K562 (cell line): ENCODE results near the gene GGA2. TPM values are rescaled to one million over a fixed set of nuclear protein-coding genes. Genes with fewer than 3 reads are reported as not detected.

Source experiments
- FOXO4 ChIP-seq: fragments of 450-650 bp; formaldehyde crosslinking; IDR thresholded peaks from 2 replicates; pipeline ENCODE4 v1.4.0; 2020; ENCODE audit warnings: mild to moderate bottlenecking, moderate library complexity
- GTF2E2 ChIP-seq: fragments of 200-800 bp; sonication (Bioruptor generic); IDR thresholded peaks from 2 replicates; pipeline ENCODE4 v1.6.1; 2016; ENCODE audit warnings: missing genetic modification characterization, missing compliant biosample characterization
- MAFK ChIP-seq: IDR thresholded peaks from 2 replicates; pipeline ENCODE4 v1.6.1; 2011; ENCODE audit warnings: low read length, improper control_type of control experiment
- THRAP3 ChIP-seq: fragments of 450-650 bp; IDR thresholded peaks from 2 replicates; pipeline ENCODE4 v1.6.1; 2016; ENCODE audit warnings: mild to moderate bottlenecking, inconsistent platforms, borderline replicate concordance
- polyA plus RNA-seq, 8 experiments: library from polyadenylated mRNA; depleted of rRNA in 4 of 8; stranded (reverse) in 5 of 8; unstranded in 3 of 8; fragments of >200 nt; fragmentation: Nextera tagmentation in 2 of 8; fragmentation: Illumina TruSeq in 1 of 8; extraction: Ambion mirVana in 2 of 8; extraction: Trizol in 1 of 8; gene quantifications; 2 replicates each; pipeline versions ENCODE4 v1.2.1 to v1.2.3, GENCODE V29; 2011 to 2014; ENCODE audit warnings: inconsistent platforms in 1 of 8, missing spikeins in 1 of 8
- total RNA-seq, 7 experiments: library from RNA; depleted of rRNA in 6 of 7; stranded (reverse); fragments of >200 nt in 6 of 7; fragmentation: Illumina TruSeq in 2 of 7; extraction: Trizol in 2 of 7; gene quantifications; 2 replicates each; pipeline versions ENCODE4 v1.2.1 to v1.2.3, GENCODE V29; 2011 to 2021; ENCODE audit warnings: low replicate concordance in 1 of 7
- TF ChIP-seq, protein P1 (sequence below), 2 experiments: IDR thresholded peaks; 2 replicates each; pipeline ENCODE4 v1.6.1; 2011; ENCODE audit warnings: borderline replicate concordance in 1 of 2, control low read depth in 1 of 2, low read depth in 1 of 2, low read length in 1 of 2, mild to moderate bottlenecking in 1 of 2, mixed read lengths in 1 of 2, moderate library complexity in 1 of 2; ENCODE audit not compliant: insufficient read depth in 1 of 2, insufficient read length in 1 of 2, poor library complexity in 1 of 2, severe bottlenecking in 1 of 2; ENCODE audit errors: extremely low read depth in 1 of 2

Gene GGA2
- total and polyA plus RNA-seq, 9 of the 15 experiments (the other 6 are each of a cell fraction or from before 2014, with no cell fraction given): 11.9 to 133 (median 66.3) TPM

DNA sequence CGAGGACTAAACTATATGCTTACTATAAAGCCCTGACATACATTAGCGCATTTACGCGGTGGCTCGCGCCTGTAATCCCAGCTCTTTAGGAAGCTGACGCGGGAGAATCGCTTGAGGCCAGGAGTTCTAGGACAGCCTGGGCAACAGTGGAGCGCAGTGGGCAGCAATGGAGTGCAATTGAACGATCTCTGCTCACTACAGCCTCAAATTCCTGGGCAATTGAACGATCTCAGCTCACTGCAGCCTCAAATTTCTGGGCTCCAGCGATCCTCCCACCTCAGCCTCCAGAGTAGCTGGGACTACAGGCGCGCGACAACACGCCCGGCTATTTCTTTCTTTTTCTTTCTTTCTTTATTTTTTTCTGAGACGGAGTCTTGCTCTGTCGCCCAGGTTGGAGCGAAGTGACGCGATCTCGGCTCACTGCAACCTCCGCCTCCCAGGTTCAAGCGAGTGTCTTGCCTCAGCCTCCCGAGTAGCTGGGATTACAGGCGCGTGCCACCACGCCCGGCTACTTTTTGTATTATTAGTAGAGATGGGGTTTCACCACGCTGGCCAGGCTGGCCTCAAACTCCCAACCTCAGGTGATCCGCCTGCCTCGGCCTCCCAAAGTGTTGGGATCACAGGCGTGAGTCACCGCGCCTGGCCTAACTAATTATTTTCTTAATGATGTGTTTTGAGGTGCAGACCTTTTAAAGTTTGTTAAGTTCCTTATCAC is 56.8 kb downstream of the GGA2 start (continued):
- TF ChIP-seq, protein P1, sequence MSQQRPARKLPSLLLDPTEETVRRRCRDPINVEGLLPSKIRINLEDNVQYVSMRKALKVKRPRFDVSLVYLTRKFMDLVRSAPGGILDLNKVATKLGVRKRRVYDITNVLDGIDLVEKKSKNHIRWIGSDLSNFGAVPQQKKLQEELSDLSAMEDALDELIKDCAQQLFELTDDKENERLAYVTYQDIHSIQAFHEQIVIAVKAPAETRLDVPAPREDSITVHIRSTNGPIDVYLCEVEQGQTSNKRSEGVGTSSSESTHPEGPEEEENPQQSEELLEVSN (IDR thresholded peaks at IDR 0.05; ENCODE audit: borderline replicate concordance in 1 of 2, extremely low read depth in 1 of 2, insufficient read depth in 1 of 2, insufficient read length in 1 of 2, low read depth in 1 of 2, low read length in 1 of 2, poor library complexity in 1 of 2, severe bottlenecking in 1 of 2): peak in 1 of 2 experiments; percentile 6
- TF ChIP-seq MAFK: no peak
- TF ChIP-seq FOXO4 (CRISPR knock-in tag): no peak
- TF ChIP-seq THRAP3: no peak
- no peak for TF ChIP-seq GTF2E2 (tag)
